SU-DHL-6 (cell line): ENCODE data around the gene MUC5AC.

ENCODE experiments used
- H2AFZ ChIP-seq: fragments of 200-600 bp; sonication (generic); 2 replicates; pipeline ENCODE4 v1.6.1; 2014; ENCODE audit warnings: low read depth, mild to moderate bottlenecking, moderate library complexity, mixed read lengths, antibody characterized with exemption, low read length; ENCODE audit not compliant: severe bottlenecking
- H3F3A ChIP-seq: fragments of 200-600 bp; shearing (Covaris generic); 2 replicates; pipeline ENCODE4 v1.6.0; 2016; ENCODE audit warnings: antibody characterized with exemption, mild to moderate bottlenecking; ENCODE audit not compliant: insufficient read depth
- H3K27ac ChIP-seq: fragments of 200-600 bp; sonication (generic); 2 replicates; pipeline ENCODE4 v1.5.1; 2016; ENCODE audit warnings: low read depth, mild to moderate bottlenecking, low read length, moderate library complexity, mixed read lengths
- H3K27me3 ChIP-seq: fragments of 200-600 bp; sonication (generic), shearing (Covaris generic); 2 replicates; pipeline ENCODE4 v1.6.0; 2014; ENCODE audit warnings: mild to moderate bottlenecking, low read length
- H3K36me3 ChIP-seq: fragments of 200-600 bp; sonication (generic); 2 replicates; pipeline ENCODE4 v1.6.1; 2014; ENCODE audit warnings: mild to moderate bottlenecking, low read length, mixed read lengths
- H3K4me2 ChIP-seq: fragments of 300-600, 200-600 bp; shearing (Covaris generic), sonication (generic); 2 replicates; pipeline ENCODE4 v1.6.0; 2014; ENCODE audit warnings: low read length, low read depth, mild to moderate bottlenecking; ENCODE audit not compliant: poor library complexity, severe bottlenecking
- H3K4me3 ChIP-seq: fragments of 200-600 bp; sonication (generic); 2 replicates; pipeline ENCODE4 v1.5.1; 2014; ENCODE audit warnings: antibody characterized with exemption, low read length, mild to moderate bottlenecking, mixed read lengths; ENCODE audit not compliant: insufficient read depth, poor library complexity, severe bottlenecking
- H3K79me2 ChIP-seq: fragments of 200-600 bp; sonication (generic); 2 replicates; pipeline ENCODE4 v1.6.1; 2014; ENCODE audit warnings: mild to moderate bottlenecking, low read length, moderate library complexity; ENCODE audit not compliant: insufficient read depth
- H3K9ac ChIP-seq: fragments of 200-600 bp; sonication (generic); 2 replicates; pipeline ENCODE4 v1.7.0; 2014; ENCODE audit warnings: mild to moderate bottlenecking, low read length
- H3K9me2 ChIP-seq: fragments of 200-600 bp; sonication (generic); replicated peaks from 2 replicates; pipeline ENCODE4 v1.6.1; 2014; ENCODE audit warnings: low read length; ENCODE audit not compliant: insufficient read depth
- H3K9me3 ChIP-seq: fragments of 200-600 bp; sonication (generic); 2 replicates; pipeline ENCODE4 v1.6.1; 2014; ENCODE audit warnings: low read length, mixed read lengths; ENCODE audit not compliant: insufficient read depth
- H4K20me1 ChIP-seq: fragments of 200-600 bp; sonication (generic); 2 replicates; pipeline ENCODE4 v1.6.1; 2014; ENCODE audit warnings: low read depth, mild to moderate bottlenecking, antibody characterized with exemption, low read length, moderate library complexity, mixed read lengths
- EZH2phosphoT487 ChIP-seq: fragments of 200-600 bp; sonication (generic), shearing (Covaris generic); conservative IDR thresholded peaks from 2 replicates; pipeline ENCODE4 v1.6.1; 2018; ENCODE audit warnings: mild to moderate bottlenecking, antibody characterized with exemption, low read length, moderate library complexity, mixed read lengths
- TF ChIP-seq, protein P1 (sequence below): fragments of 200-600 bp; sonication (generic); IDR thresholded peaks from one replicate; pipeline ENCODE4 v1.5.1; 2017; ENCODE audit warnings: antibody characterized with exemption, mild to moderate bottlenecking, low read length, moderate library complexity; ENCODE audit not compliant: insufficient read depth, poor library complexity, severe bottlenecking

The MUC5AC gene

DNA sequence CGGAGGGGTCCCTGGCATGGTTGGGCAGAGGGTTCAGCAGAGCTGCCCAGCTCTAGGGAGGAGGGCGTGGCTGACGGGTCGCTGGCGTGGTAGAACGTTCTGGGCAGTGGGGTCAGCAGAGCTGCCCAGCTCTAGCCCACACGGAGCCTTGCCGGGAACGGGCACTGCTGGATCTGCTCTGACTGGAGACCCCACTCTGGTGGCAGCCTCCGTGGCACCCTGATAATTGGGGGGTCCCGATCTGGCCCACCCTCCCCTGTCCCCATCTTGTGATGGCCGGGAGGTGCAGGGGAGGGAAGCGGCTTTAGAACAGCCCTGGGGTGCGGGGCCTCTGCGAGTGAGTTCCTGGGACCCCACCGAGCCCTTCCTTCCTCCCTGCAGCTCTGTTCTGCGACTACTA lies 21.9 kb downstream of the MUC5AC start:
- Histone ChIP-seq H3K36me3 (no peaks in the 10 kb centered on the region), H2AFZ (no peak overlapping the region), H3K4me3 (no peak overlapping the region), H3K9me3 (no peaks in the 10 kb centered on the region), H3K9me2 (no peaks in the 10 kb centered on the region), H3F3A (no peaks in the 10 kb centered on the region), H4K20me1 (no peaks in the 10 kb centered on the region), H3K4me2 (no peak overlapping the region), H3K79me2 (no peaks in the 10 kb centered on the region), H3K27me3 (no peaks in the 10 kb centered on the region), H3K27ac (no peak overlapping the region), H3K9ac (no peak overlapping the region)
- TF ChIP-seq, protein P1, sequence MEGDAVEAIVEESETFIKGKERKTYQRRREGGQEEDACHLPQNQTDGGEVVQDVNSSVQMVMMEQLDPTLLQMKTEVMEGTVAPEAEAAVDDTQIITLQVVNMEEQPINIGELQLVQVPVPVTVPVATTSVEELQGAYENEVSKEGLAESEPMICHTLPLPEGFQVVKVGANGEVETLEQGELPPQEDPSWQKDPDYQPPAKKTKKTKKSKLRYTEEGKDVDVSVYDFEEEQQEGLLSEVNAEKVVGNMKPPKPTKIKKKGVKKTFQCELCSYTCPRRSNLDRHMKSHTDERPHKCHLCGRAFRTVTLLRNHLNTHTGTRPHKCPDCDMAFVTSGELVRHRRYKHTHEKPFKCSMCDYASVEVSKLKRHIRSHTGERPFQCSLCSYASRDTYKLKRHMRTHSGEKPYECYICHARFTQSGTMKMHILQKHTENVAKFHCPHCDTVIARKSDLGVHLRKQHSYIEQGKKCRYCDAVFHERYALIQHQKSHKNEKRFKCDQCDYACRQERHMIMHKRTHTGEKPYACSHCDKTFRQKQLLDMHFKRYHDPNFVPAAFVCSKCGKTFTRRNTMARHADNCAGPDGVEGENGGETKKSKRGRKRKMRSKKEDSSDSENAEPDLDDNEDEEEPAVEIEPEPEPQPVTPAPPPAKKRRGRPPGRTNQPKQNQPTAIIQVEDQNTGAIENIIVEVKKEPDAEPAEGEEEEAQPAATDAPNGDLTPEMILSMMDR: no peak
- TF ChIP-seq EZH2phosphoT487: no peak

DNA sequence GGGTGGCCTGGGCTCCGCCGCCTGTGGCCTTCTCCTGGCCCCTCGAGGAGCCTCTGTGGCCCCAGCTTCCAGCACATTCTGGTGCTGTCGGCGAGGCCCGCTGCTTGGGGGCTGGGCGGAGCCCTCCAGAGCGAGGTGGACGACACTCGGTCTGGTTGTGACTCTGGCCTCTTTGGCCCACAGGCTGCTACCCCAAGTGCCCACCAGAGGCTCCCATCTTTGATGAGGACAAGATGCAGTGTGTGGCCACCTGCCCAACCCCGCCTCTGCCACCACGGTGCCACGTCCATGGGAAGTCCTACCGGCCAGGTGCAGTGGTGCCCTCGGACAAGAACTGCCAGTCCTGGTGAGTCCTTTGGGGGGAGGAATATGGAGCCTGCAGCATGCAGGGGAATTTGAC lies 22.4 kb downstream of the MUC5AC start:
- Histone ChIP-seq H3K79me2 (no peaks in the 10 kb centered on the region), H3K9ac (no peak overlapping the region), H3K4me2 (no peak overlapping the region), H3K9me3 (peaks cover 2% of the 10 kb centered on the region; the same call in 1 of the 2 replicates), H3K9me2 (no peaks in the 10 kb centered on the region), H2AFZ (no peak overlapping the region), H3K36me3 (no peaks in the 10 kb centered on the region), H3K4me3 (no peak overlapping the region), H3K27me3 (no peaks in the 10 kb centered on the region), H3K27ac (no peak overlapping the region), H3F3A (no peaks in the 10 kb centered on the region), H4K20me1 (no peaks in the 10 kb centered on the region)
- TF ChIP-seq, protein P1: no peak
- no peak for TF ChIP-seq EZH2phosphoT487

DNA sequence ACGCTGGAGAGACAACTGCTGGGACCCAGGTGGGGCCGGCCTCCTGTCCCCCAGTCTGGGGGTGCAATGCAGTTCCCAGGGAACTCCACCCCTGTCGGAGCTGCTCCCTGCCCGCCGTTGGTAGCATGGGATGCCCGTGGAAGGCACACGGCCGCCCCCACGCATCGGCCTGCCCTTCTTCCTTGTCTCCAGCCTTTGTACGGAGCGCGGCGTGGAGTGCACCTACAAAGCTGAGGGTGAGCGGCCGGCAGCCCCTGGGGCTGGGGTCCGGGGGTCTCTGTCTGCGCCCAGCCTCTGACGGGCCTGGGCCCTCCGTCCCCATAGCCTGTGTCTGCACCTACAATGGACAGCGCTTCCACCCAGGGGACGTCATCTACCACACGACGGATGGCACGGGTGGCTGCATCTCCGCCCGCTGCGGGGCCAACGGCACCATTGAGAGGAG lies 23.2 kb downstream of the MUC5AC start:
- Histone ChIP-seq H3F3A (no peaks in the 10 kb centered on the region), H3K27me3 (no peaks in the 10 kb centered on the region), H3K4me3 (no peak overlapping the region), H3K4me2 (no peak overlapping the region), H3K27ac (no peak overlapping the region), H3K9ac (no peak overlapping the region), H3K79me2 (no peaks in the 10 kb centered on the region), H3K9me3 (peaks cover 8% of the 10 kb centered on the region; the same call in 1 of the 2 replicates), H3K9me2 (no peaks in the 10 kb centered on the region), H2AFZ (no peak overlapping the region), H3K36me3 (no peaks in the 10 kb centered on the region), H4K20me1 (no peaks in the 10 kb centered on the region)
- TF ChIP-seq, protein P1: no peak
- TF ChIP-seq EZH2phosphoT487: no peak
